ENCODE data around the gene PASK. TPM values are rescaled to one million over a fixed set of nuclear protein-coding genes. Genes with fewer than 3 reads are reported as not detected.

Gene PASK
- polyA plus RNA-seq, 4 donors = 4.7 to 14.7 (median 6.2) TPM

Other genes starting within 250 kb of the PASK start
- under 1 TPM in 2 of 4 donors, not detected in 2; 0.13 to 0.18 TPM for gene CROCC2, start 243.1 kb downstream of the PASK start, polyA plus RNA-seq
- gene SNED1, start 150.9 kb downstream of the PASK start, polyA plus RNA-seq = 1 to 10 TPM in 3 of 4 donors, under 1 TPM in 1; 0.45 to 6.0 (median 3.4) TPM
- gene MTERF4, start 47.2 kb downstream of the PASK start, polyA plus RNA-seq = 10 to 100 TPM; 25.3 to 55.1 (median 30.1) TPM
- 10 to 100 TPM; 57.3 to 74.7 (median 63.5) TPM for gene PPP1R7, start 995 bp upstream of the PASK start, polyA plus RNA-seq
- gene ANO7, start 39.2 kb upstream of the PASK start, polyA plus RNA-seq = 10 to 100 TPM in 1 of 4 donors, 1 to 10 TPM in 3; 1.1 to 40.0 (median 5.9) TPM
- gene HDLBP, start 166.2 kb upstream of the PASK start, polyA plus RNA-seq = 100 to 1,000 TPM; 136 to 394 (median 171) TPM
- gene SEPTIN2, start 166.5 kb upstream of the PASK start, polyA plus RNA-seq = 100 to 1,000 TPM; 112 to 311 (median 148) TPM
- 10 to 100 TPM; 25.7 to 65.3 (median 49.8) TPM for gene FARP2, start 206.8 kb upstream of the PASK start, polyA plus RNA-seq

Data from small intestine (tissue), 4 donors.